GM21447 (cell line): ENCODE results near the gene OR8B12.
"Not testable (repeated sequence)": the region's sequence is repeated elsewhere in the genome, so short reads cannot be mapped to it uniquely, and the experiment has no call there.

Experiments
- ATAC-seq: cut with Tn5 transposase; IDR thresholded peaks from one replicate; pipeline ENCODE4 v1.9.1; 2021; ENCODE audit not compliant: unreplicated experiment

Gene OR8B12

DNA sequence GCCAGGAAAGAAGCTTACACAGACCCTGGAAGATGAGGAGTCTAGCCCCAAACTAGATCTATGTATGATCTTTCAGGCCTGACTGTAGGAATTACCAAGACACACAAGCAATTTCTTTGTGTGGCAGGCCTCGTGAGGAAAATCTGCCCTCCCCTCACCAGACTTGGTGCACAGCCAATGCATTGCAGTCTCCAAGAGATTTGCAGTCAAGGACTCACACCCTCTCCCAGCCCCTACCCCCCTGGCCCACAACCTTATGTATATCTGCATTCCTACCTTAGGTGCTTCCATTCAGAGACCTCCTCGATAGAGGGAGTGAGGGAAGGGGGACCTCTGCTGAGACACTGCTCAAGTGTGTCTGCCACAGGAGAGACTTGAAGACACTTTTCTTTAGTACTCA is 9.8 kb downstream of the OR8B12 start:
- no peak for ATAC-seq

DNA sequence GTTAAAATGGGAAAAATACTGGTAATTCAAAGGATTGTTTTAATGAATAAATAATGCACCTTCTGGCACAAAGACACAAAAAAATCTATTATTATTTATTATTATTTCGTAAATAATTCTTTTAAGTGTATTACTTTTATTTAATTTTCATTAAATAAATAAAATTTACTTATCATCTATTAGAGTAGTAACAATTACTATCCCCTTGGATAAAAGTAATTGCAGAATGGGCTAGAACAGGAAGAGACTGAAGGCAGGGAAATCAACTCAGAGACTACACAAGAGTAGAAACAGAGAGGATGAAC is 23.0 kb downstream of the OR8B12 start:
- ATAC-seq, result no peak

DNA sequence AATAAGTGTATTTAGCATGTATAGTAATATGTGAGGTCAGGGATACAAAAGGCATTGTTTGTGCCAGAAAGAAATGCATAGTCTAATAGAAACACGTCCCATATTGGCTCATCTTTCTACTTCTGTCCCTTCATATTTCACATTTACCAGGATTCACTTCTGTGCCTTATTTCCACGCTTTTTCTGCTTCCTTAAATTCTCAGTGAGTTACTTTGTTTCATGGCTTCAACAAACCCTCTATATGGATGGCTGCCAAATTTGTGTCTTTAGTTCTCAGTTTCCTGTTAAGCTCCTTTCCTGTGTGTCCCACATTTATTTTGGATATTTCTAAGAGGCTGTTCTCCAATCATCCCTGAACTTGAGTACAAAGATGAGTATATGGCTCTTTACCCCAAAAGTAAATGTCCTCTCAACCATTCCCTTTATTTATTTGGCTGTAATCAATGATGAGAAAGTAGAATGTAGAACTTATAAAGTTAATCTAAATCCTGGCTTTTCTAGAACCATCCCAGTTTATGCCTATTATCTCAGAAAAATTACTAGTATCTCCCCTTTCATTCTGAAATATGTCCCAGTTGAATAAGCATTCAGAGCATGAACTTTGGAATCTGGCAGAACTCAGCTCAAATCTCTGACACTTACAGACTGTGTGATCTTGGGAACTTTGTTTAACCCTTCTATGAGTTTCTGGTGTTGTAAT is 23.5 kb downstream of the OR8B12 start:
- ATAC-seq, result no peak

- ATAC-seq, result no peak
Measured at GRCh38 chr11:124518989-124519451, 24.4 kb downstream of the OR8B12 start.

DNA sequence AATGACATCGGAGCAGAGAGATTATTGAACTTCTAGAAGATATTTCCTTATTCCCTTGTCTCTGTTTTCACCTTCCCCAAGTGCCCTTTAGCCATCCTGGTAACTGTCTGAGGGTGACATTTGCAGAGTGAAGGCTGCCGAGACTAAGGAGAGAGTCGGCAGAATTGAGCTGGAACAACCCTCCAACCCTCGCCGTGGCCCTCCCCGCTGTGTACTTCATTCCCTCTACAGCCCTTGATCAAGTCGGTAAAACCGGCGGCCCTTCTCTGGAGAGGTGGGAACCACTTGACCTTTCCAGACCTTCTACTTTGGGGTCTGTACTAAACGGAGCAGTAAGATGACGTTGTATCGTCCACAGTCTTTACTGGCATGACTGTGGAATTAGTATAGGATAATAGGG is 26.1 kb downstream of the OR8B12 start:
- ATAC-seq, result no peak

DNA sequence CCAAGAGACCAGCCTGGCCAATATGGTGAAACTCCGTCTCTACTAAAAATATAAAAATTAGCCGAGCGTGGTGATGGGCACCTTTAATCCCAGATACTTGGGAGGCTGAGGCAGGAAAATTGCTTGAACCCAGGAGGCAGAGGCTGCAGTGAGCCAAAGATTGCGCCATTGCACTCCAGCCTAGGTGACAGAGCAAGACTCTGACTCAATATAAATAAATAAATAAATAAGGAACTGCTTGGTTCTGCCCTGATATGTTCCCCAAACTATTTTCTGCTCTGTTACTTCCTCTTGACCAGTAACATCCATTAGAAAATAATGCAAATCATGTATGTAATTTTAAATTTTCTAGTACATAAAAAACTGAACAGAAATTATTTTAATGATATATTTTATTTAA is 28.8 kb downstream of the OR8B12 start:
- not testable (repeated sequence) for ATAC-seq

GRCh38 chr11:124514131-124514530 is 29.3 kb downstream of the OR8B12 start:
- ATAC-seq, result no peak

- ATAC-seq, result no peak
Measured at GRCh38 chr11:124511745-124512144, 31.7 kb downstream of the OR8B12 start.

GRCh38 chr11:124510279-124510678 is 33.2 kb downstream of the OR8B12 start:
- no peak for ATAC-seq

- ATAC-seq, result no peak
Measured at GRCh38 chr11:124499711-124500110, 43.7 kb downstream of the OR8B12 start.

- no peak for ATAC-seq
Measured at GRCh38 chr11:124493016-124493655, 50.3 kb downstream of the OR8B12 start.
